ENCODE results near the gene ULK1.

ULK1 gene

DNA sequence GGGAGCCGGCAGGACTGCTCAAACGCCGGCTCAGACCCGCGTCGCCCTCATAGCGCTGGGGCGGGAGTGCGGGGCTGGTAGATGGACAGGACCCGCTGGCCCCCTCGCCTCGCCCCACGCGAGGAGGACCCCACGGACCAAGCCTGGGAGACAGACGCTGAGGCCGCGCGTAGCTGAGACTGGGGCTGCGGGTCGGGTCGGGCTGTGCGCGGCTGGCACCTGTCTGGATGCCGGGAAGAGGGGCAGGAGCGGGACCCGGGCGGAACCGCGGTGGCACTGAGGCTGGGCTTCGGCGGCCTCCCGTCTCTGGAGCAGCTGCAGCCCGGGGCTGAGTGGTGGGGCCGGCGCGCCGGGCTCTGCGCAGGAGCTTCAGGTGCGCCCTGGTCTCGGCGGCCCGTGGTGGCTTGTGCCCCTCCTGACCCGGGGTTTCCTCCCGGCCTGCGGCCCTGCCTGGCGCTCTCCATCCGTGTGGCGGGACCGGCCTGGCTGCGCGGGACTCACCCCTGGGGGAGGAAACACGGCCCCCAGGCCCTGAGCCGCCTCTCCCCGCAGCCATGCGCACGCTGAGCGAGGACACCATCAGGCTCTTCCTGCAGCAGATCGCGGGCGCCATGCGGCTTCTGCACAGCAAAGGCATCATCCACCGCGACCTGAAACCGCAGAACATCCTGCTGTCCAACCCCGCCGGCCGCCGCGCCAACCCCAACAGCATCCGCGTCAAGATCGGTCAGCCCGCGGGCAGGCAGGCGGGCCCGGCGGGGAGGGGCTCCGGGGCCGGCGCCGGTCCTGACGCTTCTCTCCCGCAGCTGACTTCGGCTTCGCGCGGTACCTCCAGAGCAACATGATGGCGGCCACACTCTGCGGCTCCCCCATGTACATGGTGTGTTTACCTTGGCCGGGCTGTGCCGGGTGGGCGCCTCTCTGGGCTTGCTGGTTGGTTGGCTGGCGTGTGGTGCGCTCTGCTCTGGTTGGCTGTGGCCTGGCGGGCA is 14.0 kb downstream of the ULK1 start:
- Histone ChIP-seq H3K36me3 (replicated peaks) (peaks cover 43% of the 10 kb centered on the region), H3K4me3 (ENCODE audit: low read depth, low read length) (no peak overlapping the region), H3K27ac (no peak overlapping the region), H3K27me3 (replicated peaks) (no peaks in the 10 kb centered on the region)
- TF ChIP-seq, protein P1, sequence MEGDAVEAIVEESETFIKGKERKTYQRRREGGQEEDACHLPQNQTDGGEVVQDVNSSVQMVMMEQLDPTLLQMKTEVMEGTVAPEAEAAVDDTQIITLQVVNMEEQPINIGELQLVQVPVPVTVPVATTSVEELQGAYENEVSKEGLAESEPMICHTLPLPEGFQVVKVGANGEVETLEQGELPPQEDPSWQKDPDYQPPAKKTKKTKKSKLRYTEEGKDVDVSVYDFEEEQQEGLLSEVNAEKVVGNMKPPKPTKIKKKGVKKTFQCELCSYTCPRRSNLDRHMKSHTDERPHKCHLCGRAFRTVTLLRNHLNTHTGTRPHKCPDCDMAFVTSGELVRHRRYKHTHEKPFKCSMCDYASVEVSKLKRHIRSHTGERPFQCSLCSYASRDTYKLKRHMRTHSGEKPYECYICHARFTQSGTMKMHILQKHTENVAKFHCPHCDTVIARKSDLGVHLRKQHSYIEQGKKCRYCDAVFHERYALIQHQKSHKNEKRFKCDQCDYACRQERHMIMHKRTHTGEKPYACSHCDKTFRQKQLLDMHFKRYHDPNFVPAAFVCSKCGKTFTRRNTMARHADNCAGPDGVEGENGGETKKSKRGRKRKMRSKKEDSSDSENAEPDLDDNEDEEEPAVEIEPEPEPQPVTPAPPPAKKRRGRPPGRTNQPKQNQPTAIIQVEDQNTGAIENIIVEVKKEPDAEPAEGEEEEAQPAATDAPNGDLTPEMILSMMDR (IDR thresholded peaks at IDR 0.05; ENCODE audit: low read depth, low read length, missing control alignments): no peak
- DNase-seq: no peak
- in situ Hi-C loops (cut with HindIII; ENCODE audit: low pct_ligation_motif_present, low sequenced_read_pairs): no loop called here

- H3K27me3 ChIP-seq (replicated peaks): no peaks in the 10 kb centered on the region
- no peak overlapping the region for H3K27ac ChIP-seq
- no peak overlapping the region for H3K4me3 ChIP-seq (ENCODE audit: low read depth, low read length)
- in situ Hi-C loops (cut with HindIII; ENCODE audit: low pct_ligation_motif_present, low sequenced_read_pairs): no loop called here
- TF ChIP-seq, protein P1 (IDR thresholded peaks at IDR 0.05; ENCODE audit: low read depth, low read length, missing control alignments): no peak
- H3K36me3 ChIP-seq (replicated peaks): peaks cover 48% of the 10 kb centered on the region
- no peak for DNase-seq
Observed at GRCh38 chr12:131909081-131909751, 14.8 kb downstream of the ULK1 start.

DNA sequence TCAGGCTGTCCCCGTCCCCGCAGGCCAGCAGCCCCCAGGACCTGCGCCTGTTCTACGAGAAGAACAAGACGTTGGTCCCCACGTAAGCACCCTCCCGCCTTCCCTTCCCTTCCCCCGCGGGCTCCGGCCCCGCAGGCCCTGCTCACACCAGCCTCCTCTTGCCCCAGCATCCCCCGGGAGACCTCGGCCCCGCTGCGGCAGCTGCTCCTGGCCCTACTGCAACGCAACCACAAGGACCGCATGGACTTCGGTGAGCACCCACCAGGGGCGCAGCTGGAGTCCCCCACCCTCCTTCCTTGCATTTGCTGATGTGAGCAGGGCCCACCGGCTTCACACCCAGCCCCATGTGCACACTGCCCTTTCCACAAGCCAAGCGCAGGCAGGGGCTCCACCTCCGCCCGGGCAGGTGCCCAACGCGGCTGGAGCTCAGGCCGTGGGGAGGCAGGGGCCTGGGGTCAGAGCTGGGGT is 15.4 kb downstream of the ULK1 start:
- no peaks in the 10 kb centered on the region for H3K27me3 ChIP-seq (replicated peaks)
- no peak overlapping the region for H3K27ac ChIP-seq
- no peak overlapping the region for H3K4me3 ChIP-seq (ENCODE audit: low read depth, low read length)
- in situ Hi-C loops (cut with HindIII; ENCODE audit: low pct_ligation_motif_present, low sequenced_read_pairs): no loop called here
- H3K36me3 ChIP-seq (replicated peaks): peaks cover 52% of the 10 kb centered on the region
- no peak for DNase-seq
- TF ChIP-seq, protein P1 (IDR thresholded peaks at IDR 0.05; ENCODE audit: low read depth, low read length, missing control alignments): no peak

GRCh38 chr12:131910302-131911027 is 16.0 kb downstream of the ULK1 start:
- DNase-seq: no peak
- Histone ChIP-seq H3K36me3 (replicated peaks) (peaks cover 59% of the 10 kb centered on the region), H3K27ac (no peak overlapping the region), H3K4me3 (ENCODE audit: low read depth, low read length) (no peak overlapping the region), H3K27me3 (replicated peaks) (no peaks in the 10 kb centered on the region)
- in situ Hi-C loops (cut with HindIII; ENCODE audit: low pct_ligation_motif_present, low sequenced_read_pairs): no loop called here
- TF ChIP-seq, protein P1 (IDR thresholded peaks at IDR 0.05; ENCODE audit: low read depth, low read length, missing control alignments): no peak

- H3K27me3 ChIP-seq (replicated peaks): no peaks in the 10 kb centered on the region
- H3K4me3 ChIP-seq (ENCODE audit: low read depth, low read length): no peak overlapping the region
- peaks cover 64% of the 10 kb centered on the region for H3K36me3 ChIP-seq (replicated peaks)
- H3K27ac ChIP-seq: no peak overlapping the region
- in situ Hi-C loops (cut with HindIII; ENCODE audit: low pct_ligation_motif_present, low sequenced_read_pairs): no loop called here
- DNase-seq: no peak
- TF ChIP-seq, protein P1 (IDR thresholded peaks at IDR 0.05; ENCODE audit: low read depth, low read length, missing control alignments): no peak
Observed at GRCh38 chr12:131911028-131911650, 16.7 kb downstream of the ULK1 start.
